Astrocyte (in vitro differentiated cells and primary cell): ENCODE data around the gene NUDT21.

ENCODE experiments used
- EZH2 ChIP-seq: IDR thresholded peaks from 2 replicates; pipeline ENCODE4 v1.6.1; 2012; ENCODE audit warnings: mild to moderate bottlenecking, low read length, inconsistent platforms; ENCODE audit not compliant: insufficient read depth
- TF ChIP-seq, protein P1 (sequence below): IDR thresholded peaks from 2 replicates; pipeline ENCODE4 v1.5.1; 2011; ENCODE audit warnings: low read depth, mild to moderate bottlenecking, inconsistent platforms, low read length, moderate library complexity; ENCODE audit not compliant: insufficient read depth

DNA sequence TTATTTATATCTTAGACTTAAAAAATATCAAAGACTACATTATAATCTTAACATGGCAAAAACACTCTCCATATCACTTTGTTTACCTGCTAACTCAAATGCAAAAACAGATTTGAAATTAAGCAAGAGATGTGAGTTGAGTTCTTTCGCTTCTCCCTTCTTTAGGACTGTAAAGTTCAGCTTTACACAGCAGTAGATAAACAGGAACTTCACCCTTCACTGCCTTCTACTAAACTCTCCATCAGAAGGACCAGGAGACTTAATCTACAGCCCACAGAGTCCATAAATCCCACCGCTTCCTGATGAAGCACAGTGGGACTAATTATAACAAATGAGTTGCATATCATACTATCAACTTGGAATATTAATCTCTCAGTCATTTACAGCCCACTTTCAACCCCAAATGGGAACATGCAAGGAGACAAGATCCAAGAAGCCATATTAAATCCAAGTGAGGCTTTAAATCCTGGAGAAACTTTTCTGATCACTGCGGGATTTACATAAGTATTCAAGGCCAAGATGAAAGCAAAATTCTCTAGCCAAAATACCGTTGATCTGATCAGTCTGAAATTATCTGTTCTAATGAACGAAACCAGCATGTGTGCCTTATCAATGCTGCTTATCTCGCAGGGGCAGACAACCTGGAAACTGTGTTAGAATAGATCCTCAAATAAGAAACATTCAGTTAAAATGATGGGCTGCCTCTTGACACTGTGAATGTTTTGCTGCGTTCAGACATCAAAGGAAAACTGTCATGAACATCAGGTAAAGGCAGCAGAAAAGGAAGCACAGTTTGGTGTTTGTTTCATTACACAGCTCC, 27.3 kb downstream of the NUDT21 start:
- no peak for TF ChIP-seq EZH2
- TF ChIP-seq, protein P1, sequence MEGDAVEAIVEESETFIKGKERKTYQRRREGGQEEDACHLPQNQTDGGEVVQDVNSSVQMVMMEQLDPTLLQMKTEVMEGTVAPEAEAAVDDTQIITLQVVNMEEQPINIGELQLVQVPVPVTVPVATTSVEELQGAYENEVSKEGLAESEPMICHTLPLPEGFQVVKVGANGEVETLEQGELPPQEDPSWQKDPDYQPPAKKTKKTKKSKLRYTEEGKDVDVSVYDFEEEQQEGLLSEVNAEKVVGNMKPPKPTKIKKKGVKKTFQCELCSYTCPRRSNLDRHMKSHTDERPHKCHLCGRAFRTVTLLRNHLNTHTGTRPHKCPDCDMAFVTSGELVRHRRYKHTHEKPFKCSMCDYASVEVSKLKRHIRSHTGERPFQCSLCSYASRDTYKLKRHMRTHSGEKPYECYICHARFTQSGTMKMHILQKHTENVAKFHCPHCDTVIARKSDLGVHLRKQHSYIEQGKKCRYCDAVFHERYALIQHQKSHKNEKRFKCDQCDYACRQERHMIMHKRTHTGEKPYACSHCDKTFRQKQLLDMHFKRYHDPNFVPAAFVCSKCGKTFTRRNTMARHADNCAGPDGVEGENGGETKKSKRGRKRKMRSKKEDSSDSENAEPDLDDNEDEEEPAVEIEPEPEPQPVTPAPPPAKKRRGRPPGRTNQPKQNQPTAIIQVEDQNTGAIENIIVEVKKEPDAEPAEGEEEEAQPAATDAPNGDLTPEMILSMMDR: no peak
